Chondrocyte (in vitro differentiated cells): ENCODE data around the gene CADPS. TPM values are rescaled to one million over a fixed set of nuclear protein-coding genes. Genes with fewer than 3 reads are reported as not detected.

Source experiments
- DNase-seq: peaks from one replicate; pipeline ENCODE4 v3.0.0; 2021; ENCODE audit warnings: mixed read lengths, low spot score
- H3K27ac Mint-ChIP-seq: one replicate; pipeline ENCODE4 v1.8.0; 2021; ENCODE audit warnings: mild to moderate bottlenecking, moderate library complexity, mixed read lengths; ENCODE audit not compliant: unreplicated experiment
- H3K27me3 Mint-ChIP-seq: 2 replicates; pipeline ENCODE4 v1.8.0; 2021; ENCODE audit warnings: low read depth, mixed read lengths
- H3K36me3 Mint-ChIP-seq: 2 replicates; pipeline ENCODE4 v1.8.0; 2021; ENCODE audit warnings: low read depth, mixed read lengths
- H3K4me1 Mint-ChIP-seq: 2 replicates; pipeline ENCODE4 v1.8.0; 2021; ENCODE audit warnings: low read depth, mild to moderate bottlenecking, mixed read lengths
- H3K4me3 Mint-ChIP-seq: one replicate; pipeline ENCODE4 v1.8.0; 2021; ENCODE audit warnings: mild to moderate bottlenecking, moderate library complexity, mixed read lengths; ENCODE audit not compliant: unreplicated experiment
- H3K9me3 Mint-ChIP-seq: 2 replicates; pipeline ENCODE4 v1.8.0; 2021; ENCODE audit warnings: low read depth, mixed read lengths
- CTCF ChIP-seq: fragments of 200-600 bp; sonication (generic); IDR thresholded peaks from 2 replicates; pipeline ENCODE4 v1.5.0; 2021; ENCODE audit warnings: antibody characterized with exemption, mild to moderate bottlenecking, moderate library complexity
- total RNA-seq: library from RNA; stranded (reverse); gene quantifications from 3 replicates; pipeline ENCODE4 v1.2.1, GENCODE V29; 2021

The CADPS gene
- total RNA-seq, 1 donor from 2014 or later: not detected

- no peak overlapping the region for H3K27ac Mint-ChIP-seq
Measured at GRCh38 chr3:62824965-62825592, 50.1 kb downstream of the CADPS start.

GRCh38 chr3:62823461-62824050, 51.7 kb downstream of the CADPS start:
- no peak for DNase-seq
- Mint-ChIP-seq H3K9me3 (no peaks in the 10 kb centered on the region), H3K4me3 (no peak overlapping the region), H3K36me3 (no peaks in the 10 kb centered on the region), H3K27ac (no peak overlapping the region), H3K4me1 (no peaks in the 10 kb centered on the region), H3K27me3 (peaks cover 6% of the 10 kb centered on the region)
- TF ChIP-seq CTCF: no peak

More at GRCh38 chr3:62824965-62825592, 50.1 kb downstream of the CADPS start:
- Mint-ChIP-seq H3K9me3 (no peaks in the 10 kb centered on the region), H3K4me3 (no peak overlapping the region), H3K36me3 (no peaks in the 10 kb centered on the region), H3K27me3 (peaks cover 6% of the 10 kb centered on the region), H3K4me1 (no peaks in the 10 kb centered on the region)
- DNase-seq: no peak
- TF ChIP-seq CTCF: no peak

GRCh38 chr3:62822905-62823304, 52.3 kb downstream of the CADPS start:
- no peak for TF ChIP-seq CTCF
- H3K27me3 Mint-ChIP-seq: peaks cover 6% of the 10 kb centered on the region
- H3K4me3 Mint-ChIP-seq: no peak overlapping the region
- no peaks in the 10 kb centered on the region for H3K4me1 Mint-ChIP-seq
- no peaks in the 10 kb centered on the region for H3K9me3 Mint-ChIP-seq
- DNase-seq: no peak
- H3K36me3 Mint-ChIP-seq: no peaks in the 10 kb centered on the region
- no peak overlapping the region for H3K27ac Mint-ChIP-seq

- H3K9me3 Mint-ChIP-seq: no peaks in the 10 kb centered on the region
- no peak overlapping the region for H3K27ac Mint-ChIP-seq
- TF ChIP-seq CTCF: no peak
- no peaks in the 10 kb centered on the region for H3K27me3 Mint-ChIP-seq
- H3K4me1 Mint-ChIP-seq: peaks cover 16% of the 10 kb centered on the region
- no peaks in the 10 kb centered on the region for H3K36me3 Mint-ChIP-seq
- no peak for DNase-seq
- H3K4me3 Mint-ChIP-seq: no peak overlapping the region
Measured at GRCh38 chr3:62818347-62818746, 56.9 kb downstream of the CADPS start.

- H3K4me1 Mint-ChIP-seq: peaks cover 16% of the 10 kb centered on the region
- DNase-seq: no peak
- no peak overlapping the region for H3K27ac Mint-ChIP-seq
- no peak overlapping the region for H3K4me3 Mint-ChIP-seq
- H3K36me3 Mint-ChIP-seq: no peaks in the 10 kb centered on the region
- H3K27me3 Mint-ChIP-seq: peaks cover 1% of the 10 kb centered on the region
- no peak for TF ChIP-seq CTCF
- H3K9me3 Mint-ChIP-seq: no peaks in the 10 kb centered on the region
Measured at GRCh38 chr3:62817678-62818077, 57.5 kb downstream of the CADPS start.
